Measurements from ENCODE around the gene SLC9A7. TPM values are rescaled to one million over a fixed set of nuclear protein-coding genes. Genes with fewer than 3 reads are reported as not detected.
"Not testable (repeated sequence)": the region's sequence is repeated elsewhere in the genome, so short reads cannot be mapped to it uniquely, and the experiment has no call there.

The SLC9A7 gene
- total RNA-seq, 1 donor = 46.6 TPM

DNA sequence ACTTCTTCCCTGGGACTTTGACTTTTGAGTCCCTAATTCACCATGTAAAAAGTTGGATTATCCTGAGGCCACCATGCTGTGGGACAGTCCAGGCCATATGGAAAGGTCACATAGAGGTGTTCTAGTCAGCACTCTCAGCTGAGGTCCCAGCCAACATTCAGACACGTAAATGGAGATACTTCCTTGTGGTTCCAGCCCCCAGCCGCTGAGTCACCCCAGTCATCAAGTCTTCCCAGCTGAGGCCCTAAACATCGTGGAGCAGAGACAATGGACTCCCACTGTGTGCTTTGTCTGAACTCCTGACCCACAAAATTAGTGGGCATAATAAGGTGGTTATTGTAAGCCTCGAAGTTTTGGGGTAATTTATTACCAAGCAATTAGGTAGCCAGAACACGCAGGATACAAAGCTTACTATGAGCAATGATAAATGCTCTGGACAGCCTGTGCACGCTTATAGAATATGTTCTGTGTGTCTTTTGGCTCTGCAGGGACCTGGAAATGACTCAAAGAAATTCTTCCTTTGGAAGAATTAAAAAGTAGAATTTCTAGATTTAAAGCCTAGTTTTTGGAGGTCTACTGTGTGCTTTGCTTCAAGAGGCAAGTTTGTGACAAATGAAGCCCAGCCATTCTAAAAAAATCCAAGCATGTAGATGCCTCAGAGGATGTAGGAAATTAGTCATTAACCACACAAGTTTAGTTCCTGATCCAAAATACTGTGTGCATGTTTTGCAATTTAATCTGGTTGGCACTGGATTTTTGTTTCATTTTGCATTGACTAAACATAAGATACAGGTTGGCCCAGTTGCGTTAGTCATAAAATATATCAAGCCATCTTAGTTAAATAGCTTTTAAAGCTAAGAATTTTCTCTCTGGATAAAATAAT, 33.2 kb upstream of the SLC9A7 start:
- TF ChIP-seq, protein P1, sequence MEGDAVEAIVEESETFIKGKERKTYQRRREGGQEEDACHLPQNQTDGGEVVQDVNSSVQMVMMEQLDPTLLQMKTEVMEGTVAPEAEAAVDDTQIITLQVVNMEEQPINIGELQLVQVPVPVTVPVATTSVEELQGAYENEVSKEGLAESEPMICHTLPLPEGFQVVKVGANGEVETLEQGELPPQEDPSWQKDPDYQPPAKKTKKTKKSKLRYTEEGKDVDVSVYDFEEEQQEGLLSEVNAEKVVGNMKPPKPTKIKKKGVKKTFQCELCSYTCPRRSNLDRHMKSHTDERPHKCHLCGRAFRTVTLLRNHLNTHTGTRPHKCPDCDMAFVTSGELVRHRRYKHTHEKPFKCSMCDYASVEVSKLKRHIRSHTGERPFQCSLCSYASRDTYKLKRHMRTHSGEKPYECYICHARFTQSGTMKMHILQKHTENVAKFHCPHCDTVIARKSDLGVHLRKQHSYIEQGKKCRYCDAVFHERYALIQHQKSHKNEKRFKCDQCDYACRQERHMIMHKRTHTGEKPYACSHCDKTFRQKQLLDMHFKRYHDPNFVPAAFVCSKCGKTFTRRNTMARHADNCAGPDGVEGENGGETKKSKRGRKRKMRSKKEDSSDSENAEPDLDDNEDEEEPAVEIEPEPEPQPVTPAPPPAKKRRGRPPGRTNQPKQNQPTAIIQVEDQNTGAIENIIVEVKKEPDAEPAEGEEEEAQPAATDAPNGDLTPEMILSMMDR (IDR thresholded peaks at IDR 0.05; ENCODE audit: insufficient read depth, low read depth, low read length) = no peak
- H3K4me3 ChIP-seq (ENCODE audit: low read depth, low read length) = no peak overlapping the region
- DNase-seq (ENCODE audit: low read depth) = peak; percentile 86

GRCh38 chrX:46788902-46789301, 30.0 kb upstream of the SLC9A7 start:
- peak; percentile 39 for DNase-seq (ENCODE audit: low read depth)
- no peak overlapping the region for H3K4me3 ChIP-seq (ENCODE audit: low read depth, low read length)
- TF ChIP-seq, protein P1 (IDR thresholded peaks at IDR 0.05; ENCODE audit: insufficient read depth, low read depth, low read length) = no peak

GRCh38 chrX:46784437-46784836, 25.5 kb upstream of the SLC9A7 start:
- not testable (repeated sequence) for H3K4me3 ChIP-seq (ENCODE audit: low read depth, low read length); DNase-seq (ENCODE audit: low read depth)

GRCh38 chrX:46782034-46782433, 23.1 kb upstream of the SLC9A7 start:
- no peak for DNase-seq (ENCODE audit: low read depth)
- TF ChIP-seq, protein P1 (IDR thresholded peaks at IDR 0.05; ENCODE audit: insufficient read depth, low read depth, low read length) = no peak
- no peak overlapping the region for H3K4me3 ChIP-seq (ENCODE audit: low read depth, low read length)

DNA sequence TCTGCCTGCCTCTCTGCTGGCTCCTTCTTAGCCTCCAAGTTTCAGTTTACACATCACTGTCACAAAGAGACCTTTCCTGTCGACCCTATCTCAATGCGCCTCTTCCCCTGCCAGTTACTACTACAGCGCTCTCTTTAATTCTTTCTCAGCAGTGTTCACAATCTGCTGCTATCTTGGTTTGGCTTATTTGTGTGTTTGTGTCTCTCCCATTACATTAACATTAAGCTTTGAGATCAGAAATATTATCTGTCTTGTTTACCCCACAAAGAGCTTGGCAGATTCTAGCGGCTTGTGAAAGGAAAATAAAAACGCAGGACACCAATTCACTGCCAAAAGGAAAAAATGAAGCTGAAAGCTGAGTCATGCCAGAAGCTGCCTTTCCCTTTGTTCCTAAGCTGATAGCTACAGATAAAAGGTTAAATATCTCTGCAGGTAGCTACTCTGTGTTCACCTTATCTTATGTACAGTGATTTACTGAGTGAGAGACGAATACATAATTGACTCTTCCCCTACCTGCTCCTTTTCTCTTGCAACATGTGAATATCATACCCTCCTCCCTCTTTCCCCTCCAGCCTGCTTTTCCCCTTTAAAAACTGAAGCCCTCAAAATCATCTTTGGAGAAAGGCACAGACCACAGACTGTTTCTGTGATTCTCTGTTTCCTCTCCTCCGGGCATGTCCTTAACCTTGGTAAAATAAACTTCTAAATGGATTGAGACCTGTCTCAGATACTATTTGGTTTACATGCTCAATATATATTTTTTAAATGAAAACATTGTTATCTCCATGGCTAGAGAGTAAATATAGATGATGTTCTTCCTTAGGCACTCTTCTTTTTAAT, 19.3 kb upstream of the SLC9A7 start:
- TF ChIP-seq, protein P1 (IDR thresholded peaks at IDR 0.05; ENCODE audit: insufficient read depth, low read depth, low read length) = no peak
- peak; percentile 72 for DNase-seq (ENCODE audit: low read depth)
- no peak overlapping the region for H3K4me3 ChIP-seq (ENCODE audit: low read depth, low read length)

- TF ChIP-seq, protein P1 (IDR thresholded peaks at IDR 0.05; ENCODE audit: insufficient read depth, low read depth, low read length) = no peak
- peak; percentile 70 for DNase-seq (ENCODE audit: low read depth)
- H3K4me3 ChIP-seq (ENCODE audit: low read depth, low read length) = no peak overlapping the region
These were observed 11.9 kb upstream of the SLC9A7 start for GRCh38 chrX:46770817-46771163.
